BJ (cell line): ENCODE measurements around the gene TUBB4B. TPM values are rescaled to one million over a fixed set of nuclear protein-coding genes. Genes with fewer than 3 reads are reported as not detected.
A peak's percentile ranks its signal among the peaks of the same experiment; 100 is the strongest.

Source experiments
- CTCF ChIA-PET: fragments of 350-600 bp; formaldehyde crosslinking; extraction: SDS; loops from one replicate; lab custom pipeline; 2021; ENCODE audit warnings: antibody characterized with exemption, inconsistent platforms; lab: Yijun Ruan, JAX
- POLR2A ChIA-PET: fragments of 300-600 bp; sonication (Branson Sonifier 250); formaldehyde crosslinking; extraction: SDS; loops from one replicate; lab custom pipeline; 2021; ENCODE audit warnings: antibody characterized with exemption; lab: Charles Lee
- DNase-seq: peaks from one replicate; pipeline ENCODE4 v3.0.0-alpha.2; 2011; ENCODE audit warnings: low read depth
- H3K27me3 ChIP-seq: 2 replicates; pipeline ENCODE4 v1.6.0; 2011; ENCODE audit warnings: low read length; ENCODE audit not compliant: control insufficient read depth, insufficient read depth
- H3K36me3 ChIP-seq: 2 replicates; pipeline ENCODE4 v1.5.1; 2011; ENCODE audit warnings: low read length; ENCODE audit not compliant: control insufficient read depth, insufficient read depth
- H3K4me3 ChIP-seq: 2 replicates; pipeline ENCODE4 v1.5.1; 2011; ENCODE audit warnings: low read depth, mild to moderate bottlenecking, control low read depth, low read length
- CTCF ChIP-seq: IDR thresholded peaks from 2 replicates; pipeline ENCODE4 v1.5.1; 2011; ENCODE audit warnings: low read depth, mild to moderate bottlenecking, control low read depth, inconsistent platforms, low read length, moderate library complexity; ENCODE audit not compliant: insufficient read depth
- polyA plus RNA-seq: library from polyadenylated mRNA; depleted of rRNA; stranded (reverse); fragments of >200 nt; gene quantifications from 2 replicates; pipeline ENCODE4 v1.2.3, GENCODE V29; 2011

The TUBB4B gene
- polyA plus RNA-seq, 1 experiment = 385 TPM

- ChIA-PET CTCF (interaction anchor here (0.6 kb wide), 1 partner anchor 10 kb away, joined by 3 read pairs; no protein-coding TSS in a partner anchor), POLR2A (no interaction called here)
- Histone ChIP-seq H3K27me3 (no peaks in the 10 kb centered on the region), H3K4me3 (no peak overlapping the region), H3K36me3 (peaks cover 2% of the 10 kb centered on the region)
- DNase-seq = no peak
- TF ChIP-seq CTCF = 0 out of 2 replicates have a peak, but pooled peaks have one; percentile 4
Observed at GRCh38 chr9:137213160-137214060, 27.7 kb upstream of the TUBB4B start.

GRCh38 chr9:137214620-137215019 lies 26.5 kb upstream of the TUBB4B start:
- DNase-seq = no peak
- TF ChIP-seq CTCF = no peak
- peaks cover 2% of the 10 kb centered on the region for H3K36me3 ChIP-seq
- H3K27me3 ChIP-seq = no peaks in the 10 kb centered on the region
- ChIA-PET POLR2A (no interaction called here), CTCF (interaction anchor here (0.6 to 1.0 kb wide), 2 partner anchors 12 to 20 kb away, joined by 3 read pairs; partner anchors contain the start of gene RNF224)
- no peak overlapping the region for H3K4me3 ChIP-seq

- Histone ChIP-seq H3K27me3 (no peaks in the 10 kb centered on the region), H3K36me3 (peaks cover under 1% of the 10 kb centered on the region), H3K4me3 (no peak overlapping the region)
- no peak for TF ChIP-seq CTCF
- POLR2A ChIA-PET = no interaction called here
- DNase-seq = no peak
- CTCF ChIA-PET = interaction anchor here (0.6 to 1.0 kb wide), 2 partner anchors 12 to 19 kb away, joined by 3 read pairs; partner anchors contain the start of gene RNF224
Observed at GRCh38 chr9:137215196-137215986, 25.7 kb upstream of the TUBB4B start.

- TF ChIP-seq CTCF = no peak
Observed at GRCh38 chr9:137216188-137216965, 24.7 kb upstream of the TUBB4B start.

More at GRCh38 chr9:137216188-137216965, 24.7 kb upstream of the TUBB4B start:
- ChIA-PET POLR2A (no interaction called here), CTCF (interaction anchor here (0.9 to 1.2 kb wide), 4 partner anchors 12 to 20 kb away, joined by 3 read pairs; partner anchors contain the start of gene SLC34A3)
- DNase-seq = no peak
- Histone ChIP-seq H3K27me3 (no peaks in the 10 kb centered on the region), H3K4me3 (no peak overlapping the region), H3K36me3 (no peaks in the 10 kb centered on the region; the same call in none of the 2 replicates)
